ENCODE results near the gene RCOR2. TPM values are rescaled to one million over a fixed set of nuclear protein-coding genes. Genes with fewer than 3 reads are reported as not detected.

Gene RCOR2
- total RNA-seq, 1 donor from 2014 or later: 286 TPM

GRCh38 chr11:63952570-63952969 is 35.6 kb upstream of the RCOR2 start:
- no peak overlapping the region for H3K27ac Mint-ChIP-seq (ENCODE audit: unreplicated experiment)
- no peak for DNase-seq
- peaks cover 5% of the 10 kb centered on the region for H3K4me1 Mint-ChIP-seq (ENCODE audit: low read depth, unreplicated experiment)
- H3K9me3 Mint-ChIP-seq (ENCODE audit: unreplicated experiment): peaks cover 4% of the 10 kb centered on the region
- H3K36me3 Mint-ChIP-seq (ENCODE audit: unreplicated experiment): no peaks in the 10 kb centered on the region
- H3K27me3 Mint-ChIP-seq (ENCODE audit: unreplicated experiment): peaks cover under 1% of the 10 kb centered on the region
- H3K4me3 Mint-ChIP-seq (ENCODE audit: unreplicated experiment): no peak overlapping the region
- no peak for TF ChIP-seq CTCF (IDR thresholded peaks at IDR 0.05; ENCODE audit: partially characterized antibody, unreplicated experiment)

- no peak for TF ChIP-seq CTCF (IDR thresholded peaks at IDR 0.05; ENCODE audit: partially characterized antibody, unreplicated experiment)
- Mint-ChIP-seq H3K27me3 (ENCODE audit: unreplicated experiment) (no peaks in the 10 kb centered on the region), H3K4me3 (ENCODE audit: unreplicated experiment) (no peak overlapping the region), H3K9me3 (ENCODE audit: unreplicated experiment) (peaks cover 4% of the 10 kb centered on the region), H3K36me3 (ENCODE audit: unreplicated experiment) (no peaks in the 10 kb centered on the region), H3K4me1 (ENCODE audit: low read depth, unreplicated experiment) (peaks cover 4% of the 10 kb centered on the region), H3K27ac (ENCODE audit: unreplicated experiment) (no peak overlapping the region)
- DNase-seq: no peak
Observed at GRCh38 chr11:63951779-63952536, 35.0 kb upstream of the RCOR2 start.

- Mint-ChIP-seq H3K9me3 (ENCODE audit: unreplicated experiment) (no peaks in the 10 kb centered on the region), H3K27me3 (ENCODE audit: unreplicated experiment) (peaks cover 3% of the 10 kb centered on the region), H3K4me1 (ENCODE audit: low read depth, unreplicated experiment) (peaks cover 22% of the 10 kb centered on the region), H3K4me3 (ENCODE audit: unreplicated experiment) (peak overlapping the region; percentile 47), H3K27ac (ENCODE audit: unreplicated experiment) (peak overlapping the region; percentile 44), H3K36me3 (ENCODE audit: unreplicated experiment) (no peaks in the 10 kb centered on the region)
- peak; percentile 72 for DNase-seq
- peak; percentile 59 for TF ChIP-seq CTCF (IDR thresholded peaks at IDR 0.05; ENCODE audit: partially characterized antibody, unreplicated experiment)
Observed at GRCh38 chr11:63945477-63946163, 28.7 kb upstream of the RCOR2 start.

- Mint-ChIP-seq H3K27me3 (ENCODE audit: unreplicated experiment) (peaks cover 3% of the 10 kb centered on the region), H3K4me3 (ENCODE audit: unreplicated experiment) (no peak overlapping the region), H3K4me1 (ENCODE audit: low read depth, unreplicated experiment) (peaks cover 22% of the 10 kb centered on the region), H3K9me3 (ENCODE audit: unreplicated experiment) (no peaks in the 10 kb centered on the region), H3K36me3 (ENCODE audit: unreplicated experiment) (no peaks in the 10 kb centered on the region), H3K27ac (ENCODE audit: unreplicated experiment) (peak overlapping the region; percentile 44)
- no peak for TF ChIP-seq CTCF (IDR thresholded peaks at IDR 0.05; ENCODE audit: partially characterized antibody, unreplicated experiment)
- no peak for DNase-seq
Observed at GRCh38 chr11:63944987-63945386, 28.0 kb upstream of the RCOR2 start.

DNA sequence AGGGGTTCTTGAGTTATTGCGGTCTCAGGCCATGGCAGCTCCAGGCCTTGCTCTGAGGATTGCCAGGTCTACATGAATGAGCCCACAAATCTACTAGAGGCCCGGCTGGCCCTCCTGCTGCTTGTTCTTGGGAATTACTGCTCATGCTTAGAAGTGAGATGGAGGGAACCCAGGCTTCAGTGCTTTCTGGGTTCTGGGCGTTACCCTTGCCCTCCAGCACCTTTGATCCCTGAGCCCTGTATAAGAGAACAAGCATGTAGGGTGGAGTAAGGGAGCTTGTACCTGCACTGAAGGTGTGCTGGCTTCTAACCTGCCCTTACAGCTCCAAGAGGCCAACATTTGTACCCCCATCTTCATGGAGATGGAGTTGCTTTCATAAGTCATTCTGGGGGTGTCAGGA is 25.8 kb upstream of the RCOR2 start:
- H3K4me1 Mint-ChIP-seq (ENCODE audit: low read depth, unreplicated experiment): peaks cover 28% of the 10 kb centered on the region
- no peak for DNase-seq
- H3K36me3 Mint-ChIP-seq (ENCODE audit: unreplicated experiment): no peaks in the 10 kb centered on the region
- no peak overlapping the region for H3K4me3 Mint-ChIP-seq (ENCODE audit: unreplicated experiment)
- no peaks in the 10 kb centered on the region for H3K9me3 Mint-ChIP-seq (ENCODE audit: unreplicated experiment)
- H3K27me3 Mint-ChIP-seq (ENCODE audit: unreplicated experiment): peaks cover 7% of the 10 kb centered on the region
- TF ChIP-seq CTCF (IDR thresholded peaks at IDR 0.05; ENCODE audit: partially characterized antibody, unreplicated experiment): no peak
- no peak overlapping the region for H3K27ac Mint-ChIP-seq (ENCODE audit: unreplicated experiment)

Data from glutamatergic neuron (in vitro differentiated cells).